HG03521 (cell line): ENCODE data around the gene MCM9.

Experiments
- ATAC-seq: cut with Tn5 transposase; IDR thresholded peaks from one replicate; pipeline ENCODE4 v1.9.1; 2021; ENCODE audit warnings: mild to moderate bottlenecking, moderate library complexity; ENCODE audit not compliant: unreplicated experiment

Gene MCM9

DNA sequence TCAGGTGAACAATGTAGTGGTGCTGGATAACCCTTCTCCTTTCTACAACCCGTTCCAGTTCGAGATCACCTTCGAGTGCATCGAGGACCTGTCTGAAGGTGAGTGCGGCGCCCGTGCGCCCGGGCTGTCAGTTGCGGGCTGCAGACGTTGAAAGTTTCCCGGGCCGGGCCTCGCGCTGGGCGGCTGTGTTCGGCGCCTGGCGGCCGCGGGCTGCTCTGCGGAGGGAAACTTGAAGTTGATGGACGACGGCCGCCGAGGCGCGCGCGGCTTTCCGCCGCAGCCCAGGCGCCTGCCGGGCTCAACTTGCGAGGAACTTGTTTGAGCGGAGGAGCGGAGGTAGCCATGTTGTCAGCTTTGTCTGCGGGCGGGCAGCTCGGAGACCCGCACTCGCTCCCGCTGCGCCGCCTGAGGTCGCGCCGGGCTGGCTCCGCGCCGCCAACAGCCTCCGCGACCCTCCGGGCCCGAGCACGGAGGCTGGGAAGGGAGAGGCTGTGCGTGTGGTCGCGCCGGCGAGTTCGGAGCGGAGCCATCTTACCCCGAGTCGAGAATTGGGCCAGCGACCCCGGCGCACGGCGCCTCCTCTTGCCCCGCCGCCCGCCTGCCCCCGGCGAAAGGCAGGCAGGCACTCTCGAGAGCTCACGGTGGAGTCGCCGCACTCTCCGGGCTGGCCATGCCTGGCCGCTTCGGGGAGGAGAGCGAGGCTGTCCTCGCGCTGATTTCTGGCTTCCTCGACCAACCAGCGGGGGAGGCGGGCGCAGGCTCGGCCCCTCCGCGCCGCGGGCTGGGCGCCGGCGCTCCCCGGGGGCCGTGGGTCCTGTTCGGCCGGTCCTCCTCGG lies 40.3 kb downstream of the MCM9 start:
- ATAC-seq = peak; percentile 30

DNA sequence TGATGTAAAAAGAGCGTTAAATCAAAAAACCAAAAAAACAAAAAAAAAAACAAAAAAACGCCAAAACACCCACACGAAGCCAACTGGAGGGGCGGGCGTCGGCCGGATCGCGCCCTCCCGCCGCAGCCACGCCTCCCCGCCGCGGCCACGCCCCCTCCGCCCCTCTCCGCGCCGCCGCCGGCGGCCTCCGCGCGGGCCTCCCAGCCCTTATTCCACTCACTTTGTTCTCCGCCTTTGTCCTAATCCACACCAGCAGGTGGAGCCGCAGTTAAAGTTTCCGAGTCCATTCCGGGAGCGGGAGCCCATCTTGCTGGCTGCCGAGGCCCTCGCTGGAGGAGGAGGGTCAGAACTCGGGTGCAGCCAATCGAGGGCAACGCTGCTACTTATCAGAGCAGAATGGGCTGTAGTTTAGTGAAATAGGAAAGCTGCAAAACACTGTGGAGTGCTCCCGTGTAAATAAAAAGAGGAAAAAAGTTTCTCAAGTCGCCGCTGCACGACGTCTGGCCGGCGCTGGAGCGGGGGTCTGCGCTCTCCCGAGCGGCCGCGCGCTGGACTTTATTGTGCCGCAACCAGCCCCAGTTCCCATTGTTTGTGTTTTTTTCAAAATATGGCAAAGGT lies 41.0 kb downstream of the MCM9 start, which contains the start of gene ASF1A:
Gene ASF1A, plus strand, starts transcription at position 346 of the 618 bp plus-strand sequence. Its CDS starts 262 bp downstream, at position 608.
- peak; percentile 57 for ATAC-seq

DNA sequence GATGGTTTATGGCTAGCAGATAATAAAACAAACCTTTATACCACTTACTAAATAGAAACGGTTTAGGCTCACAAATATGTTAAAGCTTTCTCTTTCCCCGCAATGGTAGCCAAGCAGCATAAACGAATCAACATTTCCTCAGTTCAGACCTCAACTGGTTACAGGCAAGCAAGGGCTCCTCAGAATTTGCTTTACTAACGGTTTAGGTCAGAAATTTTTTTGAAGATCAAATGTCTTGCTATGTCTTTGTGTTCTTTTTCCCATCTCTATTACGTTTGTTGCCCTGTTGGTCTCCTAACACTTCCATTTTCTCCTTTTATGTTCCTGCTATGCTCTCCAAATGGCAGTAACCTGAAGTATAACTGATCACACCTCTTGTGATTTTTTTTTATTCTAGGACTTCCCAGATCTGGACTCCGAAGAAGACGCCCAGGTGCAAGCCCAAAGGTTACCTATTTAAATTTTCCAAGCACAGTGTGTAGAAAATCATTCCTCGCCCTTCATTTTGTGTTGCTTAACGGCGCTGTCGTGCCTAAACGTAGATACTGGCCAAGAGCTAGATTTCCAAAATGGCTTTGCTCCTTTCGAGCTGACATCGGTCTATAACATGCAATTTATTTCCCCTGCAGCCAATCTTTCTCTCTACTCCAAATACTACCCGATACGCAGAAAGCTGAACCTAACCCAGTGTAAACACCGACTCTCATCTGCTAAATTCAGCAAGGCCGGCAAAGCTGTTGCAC lies 41.7 kb downstream of the MCM9 start:
- peak; percentile 12 for ATAC-seq

DNA sequence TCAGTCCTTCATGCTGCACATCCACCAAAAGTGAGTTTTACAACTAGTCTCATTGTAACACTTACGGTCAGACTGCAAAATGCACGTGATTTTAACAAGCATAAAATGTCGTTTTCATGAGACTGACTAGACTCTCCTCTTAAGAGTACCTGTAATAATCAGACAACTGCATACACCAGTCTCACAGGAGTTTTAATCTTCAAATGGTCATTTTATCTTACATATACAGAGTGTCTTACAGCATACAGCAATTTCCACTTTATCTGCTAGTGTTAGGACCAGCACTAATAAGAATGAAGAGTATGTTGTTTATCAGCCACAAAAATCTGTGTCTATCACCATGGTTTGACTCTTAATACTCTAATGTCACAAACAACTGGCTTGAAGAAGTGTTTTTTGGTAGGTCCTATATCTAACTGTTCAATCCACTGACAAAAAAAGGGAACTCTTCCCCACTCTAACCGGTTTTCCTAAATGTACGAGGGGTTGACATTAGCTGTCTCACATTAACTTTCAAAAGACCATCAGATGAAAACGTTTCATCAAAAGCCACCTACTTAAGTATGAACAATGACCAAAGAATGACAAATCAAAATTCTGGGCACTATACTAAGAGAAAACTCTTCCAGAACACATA lies 42.5 kb downstream of the MCM9 start:
- ATAC-seq = no peak

DNA sequence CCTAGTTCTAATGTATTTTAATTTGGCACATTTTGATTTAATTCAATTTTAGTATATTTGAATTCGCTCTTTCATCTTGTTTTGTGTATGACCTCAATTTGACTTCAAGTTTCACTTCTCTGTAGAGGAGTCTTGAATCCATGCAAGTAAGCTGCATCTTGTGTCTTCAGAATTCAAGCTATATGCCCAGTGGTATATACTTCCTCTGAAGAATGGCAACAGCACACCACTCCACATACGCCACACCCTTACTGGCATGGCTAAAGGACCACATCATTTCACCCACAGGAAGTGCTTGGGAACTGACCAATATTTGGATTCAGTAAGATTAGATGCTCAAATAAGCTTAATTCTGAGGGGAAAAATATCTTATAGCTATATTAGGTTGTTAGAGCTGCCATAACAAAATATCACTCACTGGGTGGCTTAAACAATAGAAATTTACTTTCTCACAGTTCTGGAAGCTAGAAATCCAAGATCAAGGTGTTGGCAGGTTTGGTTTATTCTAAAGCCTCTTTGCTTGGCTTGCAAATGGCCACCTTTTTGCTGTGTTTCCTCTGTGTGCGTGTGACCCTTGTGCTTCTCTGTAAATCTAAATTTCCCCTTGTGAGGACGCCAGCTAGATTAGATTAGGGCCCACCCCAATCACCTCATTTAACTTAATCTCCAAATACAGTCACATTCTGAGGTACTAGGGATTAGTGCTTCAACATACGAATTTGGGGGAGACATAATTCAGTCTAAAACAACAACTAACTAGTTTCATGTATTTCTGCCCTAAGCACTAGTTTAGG lies 43.8 kb downstream of the MCM9 start:
- ATAC-seq = no peak

DNA sequence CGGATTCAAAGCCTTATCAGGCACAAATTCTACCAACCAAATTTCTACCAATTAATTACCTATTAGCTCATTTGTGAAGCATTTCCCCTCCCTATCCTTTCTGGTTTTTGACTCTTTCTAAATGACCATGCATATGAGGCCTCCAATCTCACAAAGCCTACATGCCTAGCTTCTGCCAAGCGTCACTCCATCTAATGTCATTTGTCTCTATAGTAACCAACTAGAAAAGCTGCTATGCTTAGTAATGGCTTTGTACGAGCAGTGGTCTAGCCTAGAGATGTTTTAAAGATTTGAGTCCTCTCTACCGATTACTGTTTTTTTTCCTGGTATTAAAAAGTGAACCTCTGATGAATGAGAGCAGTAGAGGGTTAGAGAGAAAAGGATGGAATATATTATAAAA lies 45.8 kb downstream of the MCM9 start:
- no peak for ATAC-seq

DNA sequence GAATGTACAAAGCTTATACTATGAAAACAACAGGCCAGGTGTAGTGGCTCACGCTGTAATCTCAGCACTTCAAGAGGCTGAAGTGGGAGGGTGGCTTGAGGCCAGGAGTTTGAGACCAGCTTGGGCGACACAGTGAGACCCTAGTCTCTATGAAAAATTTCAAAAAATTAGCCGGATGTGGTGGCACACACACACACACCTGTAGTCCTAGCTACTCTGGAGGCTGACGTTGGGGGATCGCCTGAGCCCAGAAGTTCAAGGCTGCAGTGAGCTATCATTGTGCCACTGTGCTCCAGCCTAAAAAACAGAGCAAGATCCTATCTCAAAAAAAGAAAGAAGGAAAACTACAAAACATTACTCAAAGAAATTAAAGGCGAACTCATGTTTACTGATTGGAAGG lies 48.3 kb downstream of the MCM9 start:
- no peak for ATAC-seq

DNA sequence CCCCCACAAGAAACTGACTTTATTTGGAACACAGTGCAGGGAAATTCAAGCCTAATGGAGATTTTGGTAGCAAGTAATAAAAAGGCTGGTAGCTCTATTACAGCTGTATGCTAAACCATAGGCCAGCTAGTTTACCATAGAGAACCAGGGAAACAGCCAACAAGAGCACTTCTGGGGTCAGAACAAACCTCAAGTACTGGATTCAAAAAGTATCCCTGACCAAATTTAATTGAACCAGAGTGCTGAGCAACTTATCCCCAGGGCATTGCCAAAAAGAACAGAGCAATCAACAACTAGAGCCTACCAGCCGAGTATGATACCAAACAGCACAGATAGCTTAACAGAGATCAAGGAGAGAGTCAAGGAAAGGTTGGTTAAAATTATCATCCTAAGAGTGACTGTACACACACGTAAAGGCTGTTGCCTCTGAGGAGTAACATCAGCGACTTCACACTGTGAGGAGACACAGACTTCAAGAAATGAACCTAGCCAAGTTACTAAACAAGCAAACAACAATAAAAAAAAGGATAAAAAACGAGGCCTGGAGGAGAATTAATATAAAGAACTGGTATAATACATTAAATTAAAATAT lies 52.5 kb downstream of the MCM9 start:
- no peak for ATAC-seq

DNA sequence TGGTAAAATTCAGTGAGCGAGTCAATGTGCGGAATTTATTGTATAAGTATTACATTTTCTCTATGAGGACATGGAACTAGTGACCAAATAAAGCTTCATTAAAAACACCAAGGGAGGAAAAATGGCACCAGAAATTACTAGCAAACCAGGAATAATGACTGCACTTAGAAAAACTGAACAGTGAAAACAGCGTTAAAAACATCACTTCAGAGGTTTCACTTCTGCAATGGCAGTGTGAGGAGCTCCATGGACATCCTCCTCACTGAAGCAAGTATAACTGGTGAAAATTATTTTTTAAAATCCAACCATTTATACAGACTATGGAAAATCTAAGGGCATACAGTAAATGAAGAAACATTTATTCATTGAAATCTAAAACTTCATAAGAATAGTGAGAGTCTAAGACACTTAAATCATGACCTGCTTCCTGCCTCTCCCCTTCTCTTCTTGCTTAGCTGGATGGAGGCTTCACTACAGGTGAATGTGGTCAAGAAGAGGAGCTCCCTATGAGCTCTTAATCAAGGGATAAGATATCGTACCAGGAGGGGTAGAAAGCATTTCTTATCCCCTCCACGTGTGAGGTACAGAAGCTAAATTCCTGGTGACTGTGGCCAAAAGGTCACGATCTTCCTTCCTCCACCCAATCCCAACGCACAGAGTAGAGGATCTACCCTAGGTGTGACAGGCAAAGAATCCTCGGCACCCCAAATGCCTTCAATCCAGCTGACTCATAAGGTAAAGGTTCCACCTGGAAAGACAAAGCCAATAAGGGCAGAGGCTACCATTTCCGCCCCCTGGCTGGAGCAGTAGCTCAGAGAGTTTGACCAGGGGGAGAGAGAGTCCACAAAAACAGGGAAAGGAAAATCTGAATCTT lies 53.3 kb downstream of the MCM9 start:
- ATAC-seq = peak; percentile 73

DNA sequence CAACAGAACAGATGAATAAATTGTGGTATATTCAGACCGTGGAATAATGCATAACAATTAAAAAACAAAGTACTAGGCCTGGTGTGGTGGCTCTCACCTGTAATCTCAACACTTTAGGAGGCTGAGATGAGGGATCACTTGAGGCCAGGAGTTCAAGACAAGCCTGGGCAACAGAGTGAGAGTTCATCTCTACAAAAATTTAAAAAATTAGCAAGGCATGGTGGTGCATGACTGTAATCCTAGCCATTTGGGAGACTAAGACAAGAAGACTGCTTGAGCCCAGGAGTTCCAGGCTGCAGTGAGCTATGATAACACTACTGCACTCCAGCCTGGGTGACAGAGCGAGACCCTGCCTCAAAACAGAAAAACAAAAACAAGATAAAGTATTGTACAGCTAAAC lies 57.2 kb downstream of the MCM9 start:
- ATAC-seq = no peak

DNA sequence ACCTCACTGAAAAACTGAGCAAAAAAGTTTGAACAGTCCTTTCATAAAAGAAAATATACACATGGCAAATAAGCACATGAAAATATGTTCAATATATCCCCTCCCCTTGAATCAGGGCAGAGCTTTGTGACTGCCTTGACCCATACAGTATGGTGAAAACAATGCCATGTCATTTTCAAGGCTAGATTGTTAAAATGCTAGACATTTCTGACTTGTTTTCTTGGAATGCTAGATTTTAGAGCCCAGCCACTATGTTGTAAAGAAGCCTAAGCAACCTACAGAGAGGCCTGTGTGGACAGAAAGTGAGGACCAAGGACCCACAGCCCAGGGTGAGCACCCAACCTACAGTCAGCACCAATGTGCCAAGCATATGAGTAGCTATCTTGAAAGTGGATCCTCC lies 58.1 kb downstream of the MCM9 start:
- no peak for ATAC-seq

DNA sequence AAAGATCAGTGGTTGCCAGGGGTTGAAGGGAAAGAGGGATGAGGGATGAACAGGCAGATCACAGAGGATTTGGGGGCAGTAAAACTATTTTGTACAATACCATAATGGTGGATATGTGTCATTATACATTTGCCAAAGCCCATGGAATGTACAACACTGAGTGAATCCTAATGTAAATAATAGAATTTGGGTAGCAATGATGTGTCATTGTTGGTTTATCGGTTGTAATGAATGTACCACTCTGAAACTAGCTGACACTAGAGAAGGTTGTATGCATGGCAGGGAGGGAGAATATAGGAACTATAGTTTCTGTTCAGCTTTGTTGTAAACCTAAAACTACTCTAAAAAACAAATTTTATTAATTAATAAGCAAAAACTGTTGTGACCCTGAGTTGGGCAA lies 58.8 kb downstream of the MCM9 start:
- no peak for ATAC-seq

DNA sequence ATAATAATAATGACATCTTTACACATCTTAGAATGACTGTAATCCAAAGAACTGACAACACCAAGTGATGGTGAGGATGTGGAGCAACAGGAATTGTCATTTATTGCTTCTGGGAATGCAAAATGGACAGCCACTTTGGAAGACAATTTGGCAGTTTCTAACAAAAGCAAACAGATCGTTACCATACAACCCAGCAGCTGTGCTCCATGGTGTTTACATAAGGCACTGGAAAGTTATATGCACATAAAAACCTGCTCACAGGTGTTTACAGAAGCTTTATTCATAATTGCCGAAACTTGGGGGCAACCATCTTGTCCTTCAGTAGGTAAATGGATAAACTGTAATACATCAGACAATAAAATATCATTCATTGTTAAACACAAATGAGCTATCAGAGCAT lies 59.3 kb downstream of the MCM9 start:
- no peak for ATAC-seq

DNA sequence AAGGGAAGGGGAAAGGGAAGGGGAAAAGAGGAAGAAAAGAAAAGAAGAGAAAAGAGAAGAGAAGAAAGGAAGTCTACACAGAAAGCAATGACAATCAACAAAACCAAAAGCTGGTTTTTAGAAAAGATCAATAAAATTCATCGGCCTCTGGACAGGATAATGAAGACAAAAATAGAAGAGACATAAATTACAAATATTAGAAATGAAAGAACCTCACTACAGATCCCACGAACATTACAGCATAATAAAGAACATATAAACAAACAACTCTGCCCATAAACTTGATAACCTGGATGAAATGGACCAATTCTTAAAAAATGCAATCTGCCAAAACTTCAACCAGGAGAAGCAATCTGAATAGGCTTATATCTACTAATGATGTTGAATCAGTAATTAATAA lies 61.7 kb downstream of the MCM9 start:
- ATAC-seq = no peak

DNA sequence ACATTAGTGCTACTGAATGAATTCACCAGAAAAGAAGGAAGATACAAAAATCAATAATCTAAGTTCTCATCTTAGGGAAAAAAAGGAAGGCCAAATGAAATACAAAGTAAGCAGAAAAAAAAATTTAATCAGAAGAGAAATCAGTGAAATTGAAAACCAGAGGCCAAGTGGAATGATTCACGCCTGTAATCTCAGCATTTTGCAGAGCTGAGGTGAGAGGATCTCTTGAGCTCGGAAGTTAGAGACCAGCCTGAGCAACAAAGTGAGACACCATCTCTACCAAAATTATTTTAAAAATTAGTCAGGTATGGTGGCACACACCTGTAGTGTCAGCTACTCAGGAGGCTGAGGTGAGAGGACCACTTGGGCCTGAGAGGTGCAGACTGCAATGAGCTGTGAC lies 62.2 kb downstream of the MCM9 start:
- no peak for ATAC-seq

DNA sequence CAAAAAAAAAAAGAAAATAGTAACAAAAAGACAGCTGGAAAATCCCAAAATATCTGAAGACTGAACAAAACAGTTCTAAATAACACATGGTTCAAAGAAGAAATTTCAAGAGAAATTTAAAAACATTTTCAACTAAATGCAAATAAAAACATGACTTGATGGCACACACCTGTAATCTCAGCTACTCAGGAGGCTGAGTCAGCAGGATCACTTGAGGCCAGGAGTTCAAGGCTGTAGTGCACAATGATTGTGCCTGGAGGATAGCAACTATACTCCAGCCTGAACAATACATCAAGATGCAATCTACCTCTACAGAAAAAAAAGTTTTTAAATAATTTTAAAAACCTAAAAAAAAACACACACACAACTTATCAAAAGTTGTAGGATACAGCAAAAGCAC lies 62.6 kb downstream of the MCM9 start:
- ATAC-seq = no peak

DNA sequence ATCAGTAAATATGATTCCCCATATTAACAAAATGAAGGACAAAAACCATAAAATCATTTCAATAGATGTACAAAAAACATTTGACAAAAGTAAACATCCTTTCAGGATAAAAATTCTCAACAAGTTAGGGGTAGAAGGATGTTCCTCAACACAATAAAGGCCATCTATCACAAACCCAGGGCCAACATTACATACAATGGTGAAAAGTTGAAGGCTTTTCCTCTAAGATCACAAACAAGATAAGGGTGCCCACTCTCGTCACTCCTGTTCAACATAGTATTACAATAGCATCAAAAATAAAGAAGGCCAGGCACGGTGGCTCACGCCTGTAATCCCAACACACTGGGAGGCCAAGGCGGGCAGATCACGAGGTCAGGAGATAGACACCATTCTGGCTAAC lies 63.6 kb downstream of the MCM9 start:
- no peak for ATAC-seq

DNA sequence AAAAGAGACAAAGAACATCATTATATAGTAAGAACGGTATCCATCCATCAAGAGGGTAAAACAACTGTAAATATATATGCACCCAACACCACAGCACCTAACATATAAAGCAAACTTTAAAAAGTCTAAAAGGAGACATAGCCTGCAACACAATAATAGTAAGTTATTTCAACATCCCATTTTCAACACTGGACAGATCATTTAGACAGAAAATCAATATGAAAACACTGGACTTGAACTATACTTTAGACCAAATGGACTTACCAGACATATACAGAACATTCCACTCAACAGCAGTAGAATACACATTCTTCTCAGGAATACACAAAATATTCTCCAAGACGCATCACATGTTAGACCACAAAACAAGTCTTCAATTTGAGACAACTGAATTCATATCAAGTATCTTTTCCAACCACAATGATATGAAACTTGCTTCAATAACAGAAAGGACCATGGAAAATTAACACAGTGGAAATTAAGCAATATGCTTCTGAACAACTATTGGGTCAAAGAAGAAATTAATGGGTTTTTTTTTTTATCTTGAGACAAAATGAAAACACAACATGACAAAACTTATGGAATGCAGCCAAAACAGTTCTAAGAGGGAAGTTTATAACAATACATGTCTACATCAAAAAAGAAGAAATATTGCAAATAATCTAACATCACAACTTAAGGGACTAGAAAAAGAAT lies 64.9 kb downstream of the MCM9 start:
- no peak for ATAC-seq

DNA sequence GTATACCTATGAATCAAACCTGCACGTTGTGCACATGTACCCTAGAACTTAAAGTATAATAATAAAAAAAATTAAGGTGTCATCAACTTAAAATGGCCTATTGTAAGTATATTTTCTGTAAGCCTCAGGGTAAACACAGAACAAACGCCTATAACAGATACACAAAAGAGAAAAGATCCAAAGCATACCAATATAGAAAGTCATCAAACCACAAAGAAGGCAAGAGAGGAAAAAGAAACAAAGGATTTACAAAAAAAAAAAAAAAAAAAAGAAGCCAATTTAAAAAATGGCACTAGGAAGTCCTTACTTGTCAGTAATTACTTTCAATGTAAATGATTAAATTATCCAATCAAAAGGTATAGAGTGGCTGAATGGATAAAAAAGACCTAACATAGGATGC lies 65.6 kb downstream of the MCM9 start:
- no peak for ATAC-seq
